GM12878 (cell line): ENCODE results near the gene TTC8. TPM values are rescaled to one million over a fixed set of nuclear protein-coding genes. Genes with fewer than 3 reads are reported as not detected.

Source experiments
- ATAC-seq: fragments of 200-7000 bp; cut with Tn5 transposase; 3 replicates; pipeline ENCODE4 v1.9.1; 2020; ENCODE audit warnings: mild to moderate bottlenecking, moderate library complexity
- Bru-seq: library from RNA; stranded (reverse); fragments of 400-500 nt; gene quantifications from one replicate; lab custom pipeline; 2021; lab: Mats Ljungman, UMichigan
- BruChase-seq, 2 experiments: library from RNA; stranded (reverse); fragments of 400-500 nt; gene quantifications; one replicate each; lab custom pipeline; 2021; lab: Mats Ljungman, UMichigan
- BruUV-seq: library from RNA; stranded (reverse); fragments of 400-500 nt; replicated peaks from 2 replicates; lab custom pipeline; 2021; lab: Mats Ljungman, UMichigan
- CTCF ChIA-PET: fragments of 300-600 bp; sonication (Branson Sonifier 250); formaldehyde crosslinking; extraction: SDS; loops from one replicate; lab custom pipeline; 2021; ENCODE audit warnings: inconsistent platforms; lab: Yijun Ruan, JAX
- POLR2A ChIA-PET: fragments of 350-600 bp; formaldehyde crosslinking; extraction: SDS; loops from one replicate; lab custom pipeline; 2021; ENCODE audit warnings: inconsistent platforms; lab: Charles Lee
- RAD21 ChIA-PET: fragments of 300-600 bp; sonication (Branson Sonifier 250); formaldehyde crosslinking; loops from one replicate; lab custom pipeline; 2023; ENCODE audit warnings: antibody characterized with exemption; ENCODE audit not compliant: unreplicated experiment; lab: Charles Lee
- SMC1A ChIA-PET: fragments of 300-600 bp; sonication (Branson Sonifier 250); formaldehyde crosslinking; loops from one replicate; lab custom pipeline; 2023; ENCODE audit not compliant: unreplicated experiment, uncharacterized antibody; lab: Charles Lee
- DNase-seq: peaks from one replicate; pipeline ENCODE4 v3.0.0-alpha.2; 2011; ENCODE audit warnings: low read depth, low spot score
- FAIRE-seq: peaks from 3 replicates; lab custom pipeline; 2011; peaks lifted over from hg19 to GRCh38; lab: Jason Lieb, UNC
- H2AFZ ChIP-seq: 2 replicates; pipeline ENCODE4 v1.6.0; 2011; ENCODE audit warnings: low read depth, low read length, control low read depth; ENCODE audit not compliant: control insufficient read depth
- H3K27ac ChIP-seq: 2 replicates; pipeline ENCODE4 v1.5.1; 2011; ENCODE audit warnings: control low read depth; ENCODE audit not compliant: control insufficient read depth, insufficient read depth
- H3K27me3 ChIP-seq, 2 experiments: replicated peaks in 1 of 2; 2 replicates each; pipeline versions ENCODE4 v1.6.0 to v1.6.1; 2011; ENCODE audit warnings: low read length in 1 of 2; ENCODE audit not compliant: control insufficient read depth in 2 of 2, insufficient read depth in 2 of 2
- H3K36me3 ChIP-seq, 2 experiments: 2 replicates each; pipeline ENCODE4 v1.5.1; 2011; ENCODE audit warnings: low read length in 1 of 2; ENCODE audit not compliant: control insufficient read depth in 2 of 2, insufficient read depth in 2 of 2
- H3K4me1 ChIP-seq: 2 replicates; pipeline ENCODE4 v1.6.1; 2011; ENCODE audit warnings: mild to moderate bottlenecking, low read length, moderate library complexity, mixed read lengths; ENCODE audit not compliant: control insufficient read depth, insufficient read depth
- H3K4me2 ChIP-seq: 2 replicates; pipeline ENCODE4 v1.6.0; 2011; ENCODE audit warnings: control low read depth; ENCODE audit not compliant: control insufficient read depth, insufficient read depth
- H3K4me3 ChIP-seq: fragments of 200-600 bp; sonication (generic); 2 replicates; pipeline ENCODE4 v1.5.1; 2016
- H3K79me2 ChIP-seq: 2 replicates; pipeline ENCODE4 v1.6.0; 2011; ENCODE audit warnings: low read length; ENCODE audit not compliant: control insufficient read depth, insufficient read depth
- H3K9ac ChIP-seq: 2 replicates; pipeline ENCODE4 v1.8.0; 2011; ENCODE audit warnings: low read length, control low read depth, mixed read lengths; ENCODE audit not compliant: control insufficient read depth, insufficient read depth
- H3K9me3 ChIP-seq: replicated peaks from 3 replicates; pipeline ENCODE4 v1.5.1; 2011; ENCODE audit warnings: mild to moderate bottlenecking, low read length; ENCODE audit not compliant: control insufficient read depth, insufficient read depth
- H4K20me1 ChIP-seq: 2 replicates; pipeline ENCODE4 v1.6.0; 2011; ENCODE audit not compliant: control insufficient read depth, insufficient read depth
- BHLHE40 ChIP-seq, 2 experiments: fragments of 450-650 bp in 1 of 2; IDR thresholded peaks; 2 replicates each; pipeline ENCODE4 v1.6.1; 2011 to 2017; ENCODE audit warnings: low read depth in 2 of 2, borderline replicate concordance in 1 of 2, improper control_type of control experiment in 1 of 2, low read length in 1 of 2, mild to moderate bottlenecking in 1 of 2
- BMI1 ChIP-seq: fragments of 450-650 bp; IDR thresholded peaks from 2 replicates; pipeline ENCODE4 v1.6.1; 2016; ENCODE audit warnings: mild to moderate bottlenecking, moderate library complexity, borderline replicate concordance
- CBFB ChIP-seq: IDR thresholded peaks from 2 replicates; pipeline ENCODE4 v1.6.1; 2016; ENCODE audit warnings: antibody characterized with exemption, low read depth
- CHD1 ChIP-seq: IDR thresholded peaks from 2 replicates; pipeline ENCODE4 v1.6.1; 2012; ENCODE audit warnings: low read depth, low read length, improper control_type of control experiment
- CREB1 ChIP-seq: IDR thresholded peaks from 2 replicates; pipeline ENCODE4 v1.6.1; 2012; ENCODE audit warnings: low read depth, mild to moderate bottlenecking, inconsistent platforms
- DPF2 ChIP-seq: fragments of 450-650 bp; IDR thresholded peaks from 2 replicates; pipeline ENCODE4 v1.6.1; 2017; ENCODE audit warnings: mild to moderate bottlenecking
- EP300 ChIP-seq, 2 experiments: fragments of 150-350 bp in 1 of 2; IDR thresholded peaks; 2 replicates each; pipeline ENCODE4 v1.6.1; 2011 to 2012; ENCODE audit warnings: low read depth in 2 of 2, low read length in 2 of 2, borderline replicate concordance in 1 of 2, improper control_type of control experiment in 1 of 2, inconsistent platforms in 1 of 2; ENCODE audit not compliant: control insufficient read depth in 1 of 2
- HCFC1 ChIP-seq: fragments of 150-350 bp; IDR thresholded peaks from 2 replicates; pipeline ENCODE4 v1.6.1; 2014; ENCODE audit warnings: low read length
- HSF1 ChIP-seq: fragments of 150-350 bp; IDR thresholded peaks from 2 replicates; pipeline ENCODE4 v1.6.1; 2014; ENCODE audit warnings: mild to moderate bottlenecking, low read depth, low read length
- MAX ChIP-seq: IDR thresholded peaks from 2 replicates; pipeline ENCODE4 v1.6.1; 2012; ENCODE audit warnings: low read depth, low read length, improper control_type of control experiment
- MEF2A ChIP-seq: IDR thresholded peaks from 2 replicates; pipeline ENCODE4 v1.6.1; 2011; ENCODE audit warnings: low read depth, mild to moderate bottlenecking, low read length, moderate library complexity; ENCODE audit not compliant: insufficient read depth
- NKRF ChIP-seq: fragments of 450-650 bp; conservative IDR thresholded peaks from 2 replicates; pipeline ENCODE4 v1.6.1; 2017; ENCODE audit warnings: mild to moderate bottlenecking, moderate library complexity
- RUNX3 ChIP-seq: IDR thresholded peaks from 2 replicates; pipeline ENCODE4 v1.6.1; 2012; ENCODE audit warnings: low read length, inconsistent platforms
- TCF12 ChIP-seq: IDR thresholded peaks from 2 replicates; pipeline ENCODE4 v1.6.1; 2011; ENCODE audit warnings: low read depth, mild to moderate bottlenecking, low read length
- ZNF274 ChIP-seq: IDR thresholded peaks from one replicate; pipeline ENCODE4 v1.8.0; 2011; ENCODE audit not compliant: insufficient read length, insufficient read depth
- WGBS: methylation state at CpG from one replicate; pipeline ENCODE4 v1.1.6; 2016; ENCODE audit warnings: low lambda C conversion rate; ENCODE audit not compliant: insufficient replicate concordance, insufficient coverage; ENCODE audit errors: missing lambda C conversion rate; 5-methylcytosine and 5-hydroxymethylcytosine counted together
- in situ Hi-C: fragments of 300-500 bp; cut with MboI; formaldehyde crosslinking; loops from 9 replicates; pipeline ENCODE4 v1.14.3; 2018; ENCODE audit warnings: mixed read lengths
- intact Hi-C: fragments of 100-400 bp; cut with micrococcal nuclease; formaldehyde crosslinking; loops from one replicate; pipeline ENCODE4 v1.14.2; 2022; ENCODE audit not compliant: unreplicated experiment
- long read RNA-seq, 2 experiments: library from polyadenylated mRNA; unstranded; transcript quantifications; one replicate each; pipeline ENCODE4 v2.0.0, GENCODE V29; 2019 to 2020
- polyA minus RNA-seq, 3 experiments: library from RNA; depleted of rRNA, polyadenylated mRNA; stranded (reverse); fragments of >200 nt; gene quantifications; 2 replicates each; pipeline ENCODE4 v1.2.3, GENCODE V29; 2011
- polyA plus RNA-seq, 11 experiments: library from polyadenylated mRNA; depleted of rRNA in 4 of 11; unstranded in 6 of 11; stranded (reverse) in 5 of 11; fragments of >200 nt; fragmentation: Nextera tagmentation in 4 of 11; fragmentation: Illumina TruSeq in 1 of 11; extraction: Ambion mirVana in 4 of 11; extraction: Trizol in 1 of 11; gene quantifications; 1 replicate in 1 of 11; 2 replicates in 10 of 11; pipeline versions ENCODE4 v1.2.1 to v1.2.3, GENCODE V29; 2011 to 2016; ENCODE audit warnings: inconsistent platforms in 2 of 11, missing spikeins in 2 of 11, low read depth in 1 of 11
- total RNA-seq, 4 experiments: library from RNA; depleted of rRNA in 3 of 4; stranded (reverse); fragments of >200 nt in 3 of 4; fragmentation: Illumina TruSeq in 1 of 4; extraction: Trizol in 1 of 4; gene quantifications; 2 replicates each; pipeline versions ENCODE4 v1.2.1 to v1.2.3, GENCODE V29; 2013 to 2021

Gene TTC8
- 0.52 and 0.93 TPM in 2 replicates for total RNA-seq (2013; cell fraction: nucleolus; rRNA removed)
- total RNA-seq (2014; rRNA removed): 1.5 and 1.6 TPM in 2 replicates
- total RNA-seq (2014; rRNA removed; fragmentation: Illumina TruSeq; extraction: Trizol): 2.1 and 3.7 TPM in 2 replicates
- total RNA-seq (2021): 1.7 and 2.0 TPM in 2 replicates
- 1.4 TPM for polyA plus RNA-seq (2011; ENCODE audit: low read depth)
- 1.8 and 2.3 TPM in 2 replicates for polyA plus RNA-seq (2011; rRNA removed)
- polyA plus RNA-seq (2011; cell fraction: cytosol; rRNA removed): 1.0 and 1.4 TPM in 2 replicates
- 2.2 and 2.4 TPM in 2 replicates for polyA plus RNA-seq (2011; cell fraction: nucleus; rRNA removed)
- 1.3 and 2.1 TPM in 2 replicates for polyA plus RNA-seq (2012)
- 2.9 and 3.6 TPM in 2 replicates for polyA plus RNA-seq (2014; fragmentation: Illumina TruSeq; extraction: Trizol)
- 1 to 10 TPM; 1.9 to 3.3 TPM for polyA plus RNA-seq (2014; fragmentation: Nextera tagmentation; extraction: Ambion mirVana)
- polyA plus RNA-seq (2014; rRNA removed): 2.8 and 4.6 TPM in 2 replicates
- polyA plus RNA-seq (2016; fragmentation: Nextera tagmentation; extraction: Ambion mirVana): 1 to 10 TPM; 2.1 to 2.7 TPM
- 2.3 and 4.0 TPM in 2 replicates for polyA minus RNA-seq (2011; rRNA and poly(A)+ RNA removed)
- polyA minus RNA-seq (2011; cell fraction: cytosol; rRNA and poly(A)+ RNA removed): 1.4 TPM in 1 of 2 replicates, not detected in the other
- 0.85 and 1.6 TPM in 2 replicates for polyA minus RNA-seq (2011; cell fraction: nucleus; rRNA and poly(A)+ RNA removed)
- Bru-seq, nascent RNA: percentile 32 among the genes with signal in this experiment
- BruChase-seq, experiment 1, labeled RNA remaining after a 6-hour chase: percentile 27 among the genes with signal in this experiment
- BruChase-seq, experiment 2, labeled RNA remaining after a 2-hour chase: percentile 31 among the genes with signal in this experiment
- long read RNA-seq, experiment 1, full-length matches to known transcripts: 3 of 3 reads
- long read RNA-seq, experiment 1, partial matches to known transcripts: 0 of 3 reads
- long read RNA-seq, experiment 1, other reads (novel, unspliced or antisense): 0 of 3 reads
- long read RNA-seq, experiment 2, partial matches to known transcripts: 0 of 3 reads
- long read RNA-seq, experiment 2, other reads (novel, unspliced or antisense): 0 of 3 reads

- RAD21 ChIA-PET: interaction anchor here (1.1 to 2.3 kb wide), 5 partner anchors 12 to 159 kb away, joined by 3 to 8 read pairs (median 4); no protein-coding TSS in a partner anchor
- Histone ChIP-seq H4K20me1 (no peaks in the 10 kb centered on the region), H3K4me2 (peak within 1 kb of the TSS; percentile 96), H3K9me3 (no peaks in the 10 kb centered on the region), H3K4me1 (0 out of 2 replicates have a peak, but pooled peaks cover 2% of the 10 kb centered on the region), H3K9ac (peak within 1 kb of the TSS; percentile 41; the same call in 1 of the 2 replicates), H3K27ac (peak within 1 kb of the TSS; percentile 52), H3K36me3 (no peaks in the 10 kb centered on the region), H2AFZ (peak within 1 kb of the TSS; percentile 98), H3K79me2 (no peaks in the 10 kb centered on the region), H3K4me3 (peak within 1 kb of the TSS; percentile 75), H3K27me3 (no peaks in the 10 kb centered on the region; a peak in 1 of 4 replicates)
- in situ Hi-C loops (no loop called here), intact Hi-C loops (no loop called here)
- peak; percentile 38 for DNase-seq
- POLR2A ChIA-PET: no interaction called here
- no TSS peak for BruUV-seq
- 1% methylated on average over 45 of the region's 50 CpGs for WGBS
- SMC1A ChIA-PET: interaction anchor here (0.6 to 2.6 kb wide), 5 partner anchors 10 to 880 kb away, joined by 3 to 15 read pairs (median 3); no protein-coding TSS in a partner anchor
- CTCF ChIA-PET: interaction anchor here (1.1 to 3.2 kb wide), 4 partner anchors 15 to 635 kb away, joined by 3 to 13 read pairs (median 4); no protein-coding TSS in a partner anchor
- FAIRE-seq: peak; percentile 90
- peak; percentile 99 for ATAC-seq
- TF ChIP-seq MEF2A (0 out of 2 replicates have a peak, but pooled peaks have one; percentile 41), NKRF (peak; percentile 49), CBFB (peak; percentile 75), CHD1 (no peak), ZNF274 (no peak), EP300 (IDR thresholded peaks at IDR 0.05; ENCODE audit: borderline replicate concordance in 1 of 2, control insufficient read depth in 1 of 2, low read depth in 2 of 2, low read length in 2 of 2) (no peak), TCF12 (no peak), MAX (0 out of 2 replicates have a peak, but pooled peaks have one; percentile 23), DPF2 (no peak), HSF1 (no peak), HCFC1 (peak; percentile 36), RUNX3 (peak; percentile 80), BHLHE40 (IDR thresholded peaks at IDR 0.05; ENCODE audit: borderline replicate concordance in 1 of 2, low read depth in 2 of 2, low read length in 1 of 2) (peak in 1 of 2 experiments; percentile 13; a peak in 1 of 4 replicates), BMI1 (peak; percentile 69; the same call in 1 of the 2 replicates), CREB1 (peak; percentile 87)
These were observed at the start of gene TTC8 for GRCh38 chr14:88824314-88825077. Gene TTC8, plus strand, starts transcription at chr14:88824651. Its CDS starts 57 bp downstream, at chr14:88824708.
